ENCODE data around the gene PRRX2.
"Not testable (repeated sequence)": the region's sequence is repeated elsewhere in the genome, so short reads cannot be mapped to it uniquely, and the experiment has no call there.

PRRX2 gene

DNA sequence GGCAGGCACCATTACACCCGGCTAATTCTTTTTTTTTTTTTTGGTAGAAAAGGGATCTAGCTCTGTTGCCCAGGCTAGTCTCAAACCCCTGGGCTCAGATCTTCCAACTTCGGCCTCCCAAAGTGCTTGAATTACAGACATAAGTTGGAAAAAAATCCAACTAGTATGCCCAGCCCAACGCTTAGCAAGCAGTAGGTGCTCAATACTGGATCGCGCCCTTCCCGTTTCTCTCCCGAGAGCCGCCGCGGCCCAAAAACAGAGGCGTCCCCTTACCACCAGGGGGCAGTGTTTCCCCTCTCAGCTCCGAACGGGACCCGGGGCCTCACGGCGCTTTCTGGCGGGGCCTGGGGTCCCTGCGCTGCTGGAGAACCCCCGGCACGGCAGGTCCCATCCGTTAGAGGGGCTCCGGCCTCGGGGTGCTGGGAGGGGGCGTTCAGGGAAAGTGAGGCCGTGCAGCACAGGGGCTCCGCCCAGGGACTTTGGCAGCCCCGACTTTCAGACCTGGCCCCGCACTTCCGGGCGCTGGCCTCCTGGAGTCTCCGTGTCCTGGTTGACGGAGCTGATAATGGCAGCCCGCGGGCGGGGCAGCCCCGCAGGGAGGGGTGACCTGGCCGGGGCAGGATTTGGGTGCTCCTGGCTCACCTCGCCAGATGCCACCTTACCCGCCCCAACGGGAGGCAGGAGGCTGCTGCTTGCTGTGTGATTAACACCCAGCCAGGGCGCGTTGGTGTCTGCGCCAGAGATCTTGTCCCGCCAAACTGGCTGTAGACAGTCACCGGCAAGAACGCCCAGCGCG is 72.2 kb downstream of the PRRX2 start:
- peak; percentile 77 for DNase-seq

- no peak for DNase-seq
These were observed 74.0 kb downstream of the PRRX2 start for GRCh38 chr9:129739432-129739831.

DNA sequence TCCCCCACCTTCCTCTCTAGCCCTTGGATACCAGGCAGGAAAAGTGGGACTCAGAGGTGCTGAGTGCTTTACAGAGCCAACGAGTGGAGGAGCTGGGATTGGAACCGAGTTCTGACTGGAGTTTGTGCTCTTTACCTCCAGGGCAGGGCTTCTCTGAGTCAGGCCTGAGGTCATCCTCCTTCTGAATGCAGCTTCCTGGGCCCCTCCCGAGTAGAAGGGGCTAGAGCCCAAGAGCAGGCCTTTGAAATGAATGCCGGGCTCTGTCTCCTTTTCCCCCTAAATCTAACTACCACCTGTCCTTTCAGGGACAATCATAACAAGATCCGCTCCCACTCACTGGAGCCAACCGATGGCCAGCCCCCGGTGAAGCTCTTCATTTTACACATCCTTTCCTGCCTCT is 74.7 kb downstream of the PRRX2 start:
- no peak for DNase-seq

GRCh38 chr9:129740666-129741464 is 75.4 kb downstream of the PRRX2 start:
- no peak for DNase-seq

DNA sequence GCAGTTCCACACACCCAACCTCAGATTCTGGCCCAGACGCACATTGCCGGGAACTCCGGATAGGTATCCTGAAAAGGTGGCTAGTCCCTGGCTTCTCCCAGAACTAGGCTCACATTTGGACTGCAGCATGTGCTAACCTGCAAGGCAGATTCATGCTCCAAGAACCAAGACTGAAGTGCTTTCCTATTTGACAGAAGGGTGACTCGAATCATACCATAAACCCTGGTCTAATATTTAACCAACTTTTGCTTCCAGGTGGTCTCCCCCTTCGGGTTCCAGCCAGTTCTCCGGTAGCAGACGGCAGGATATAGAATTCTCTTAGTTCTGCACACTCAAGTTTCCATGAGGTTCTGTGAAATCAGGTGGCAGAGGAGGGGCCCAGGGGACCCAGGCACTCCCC is 79.8 kb downstream of the PRRX2 start:
- no peak for DNase-seq

- peak; percentile 63 for DNase-seq
These were observed 80.8 kb downstream of the PRRX2 start for GRCh38 chr9:129746092-129746777.

GRCh38 chr9:129748249-129748648 is 82.8 kb downstream of the PRRX2 start:
- DNase-seq: no peak

- not testable (repeated sequence) for DNase-seq
These were observed 83.6 kb downstream of the PRRX2 start for GRCh38 chr9:129749052-129749451.

DNA sequence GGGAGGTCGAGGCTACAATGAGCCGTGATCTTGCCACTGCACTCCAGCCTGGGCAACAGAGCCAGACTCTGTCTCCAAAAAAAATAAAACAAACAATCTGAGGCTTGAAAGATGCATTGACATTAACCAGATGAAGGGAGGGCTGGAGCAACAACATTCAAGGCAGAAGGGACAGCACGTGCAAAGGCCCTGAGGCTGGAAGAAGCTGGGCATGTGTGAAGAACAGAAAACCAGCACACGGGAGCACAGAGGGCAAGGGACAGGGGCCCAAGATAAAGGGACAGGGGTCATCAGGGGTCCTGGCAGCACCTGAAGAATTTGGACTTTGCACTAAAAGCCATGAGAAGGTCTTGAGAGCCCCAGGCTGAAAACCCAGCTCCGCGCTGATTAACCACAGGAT is 84.1 kb downstream of the PRRX2 start:
- no peak for DNase-seq

GRCh38 chr9:129750013-129750638 is 84.7 kb downstream of the PRRX2 start:
- DNase-seq: peak; percentile 86

GRCh38 chr9:129751841-129752801 is 86.7 kb downstream of the PRRX2 start:
- no peak for DNase-seq

DNA sequence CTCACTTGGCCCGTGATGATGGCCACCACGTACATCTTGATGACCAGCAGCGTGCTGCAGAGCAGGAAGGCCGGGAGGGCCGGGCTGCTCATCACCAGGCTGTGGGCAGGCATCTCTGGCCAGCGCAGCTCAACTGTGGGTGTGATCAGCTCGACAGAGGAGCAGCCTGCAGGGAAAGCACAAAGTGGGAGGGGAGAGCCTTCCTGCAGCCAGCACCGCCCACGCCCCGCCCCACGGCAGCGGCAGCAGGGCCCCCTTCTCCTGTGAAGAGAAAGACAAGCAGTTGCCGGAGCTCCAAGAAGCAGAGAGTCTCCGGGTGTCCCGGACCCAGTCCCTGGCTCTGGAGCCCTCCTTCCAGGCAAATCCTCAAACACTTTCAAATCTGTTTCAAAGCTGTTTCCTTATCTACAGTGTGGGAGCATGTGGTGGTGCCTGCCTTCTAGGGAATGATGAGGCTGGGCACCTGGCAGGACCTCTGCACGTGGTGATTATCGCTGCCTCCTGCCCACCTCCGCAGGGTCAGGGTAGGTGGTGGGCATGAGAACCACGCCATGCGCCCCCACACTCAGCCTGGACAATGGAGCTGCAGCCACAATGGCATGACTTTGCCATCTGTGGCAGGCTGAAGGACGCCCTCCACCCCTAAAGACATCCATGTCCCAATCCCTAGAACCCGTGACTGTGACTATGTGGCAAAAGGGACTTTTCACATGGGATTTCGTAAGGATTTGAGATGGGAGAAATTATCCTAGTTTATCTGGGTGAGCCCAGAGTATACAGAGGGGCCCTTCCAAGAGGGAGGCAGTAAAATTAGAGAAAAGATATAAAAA is 87.7 kb downstream of the PRRX2 start, which contains the start of gene PTGES:
Gene PTGES (minus strand): TSS at position 143 of the 830 bp plus-strand sequence. CDS start 30 bp downstream, at position 113.
- DNase-seq: peak; percentile 84

DNA sequence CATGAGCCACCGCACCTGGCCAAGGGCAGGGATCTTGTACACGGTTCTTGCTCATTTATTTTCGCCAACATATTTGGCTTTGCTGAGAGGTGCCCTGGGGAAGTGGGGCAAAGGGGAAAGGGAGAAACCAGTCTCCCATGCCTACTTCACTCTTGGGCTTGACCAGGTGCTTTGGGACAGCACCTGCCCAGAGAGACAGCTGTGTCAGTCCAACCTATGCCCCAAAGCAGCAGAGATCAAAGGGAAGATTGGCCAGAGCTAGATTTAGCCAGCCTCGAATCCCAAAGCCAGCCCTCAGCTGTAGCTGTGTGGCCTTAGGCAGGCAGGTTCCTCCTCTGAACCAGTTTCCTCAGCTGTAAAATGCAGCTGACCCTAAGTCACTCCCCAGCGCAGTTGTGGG is 89.7 kb downstream of the PRRX2 start:
- DNase-seq: no peak

DNA sequence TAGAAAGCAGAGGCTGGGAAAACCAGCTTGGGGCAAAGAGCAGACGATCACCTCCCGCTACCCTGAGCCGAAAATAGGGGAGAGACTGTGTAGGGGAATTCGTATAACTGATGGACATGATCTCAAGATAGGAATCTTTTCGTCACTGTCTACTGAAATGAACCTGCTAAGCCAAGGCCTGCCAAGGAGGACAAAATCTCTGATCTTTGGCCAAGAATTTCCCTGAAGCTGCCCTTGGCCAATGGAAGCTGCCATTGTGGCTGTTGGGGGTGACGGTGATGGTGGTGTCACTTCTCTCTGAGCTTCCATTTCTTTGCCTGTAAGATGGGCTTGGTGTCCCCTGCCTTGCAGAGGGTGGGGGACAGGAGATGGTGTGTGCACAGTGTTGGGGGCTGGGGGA is 90.7 kb downstream of the PRRX2 start:
- no peak for DNase-seq

- DNase-seq: no peak
These were observed 91.6 kb downstream of the PRRX2 start for GRCh38 chr9:129757045-129757444.

GRCh38 chr9:129759319-129759718 is 93.9 kb downstream of the PRRX2 start:
- DNase-seq: no peak

DNA sequence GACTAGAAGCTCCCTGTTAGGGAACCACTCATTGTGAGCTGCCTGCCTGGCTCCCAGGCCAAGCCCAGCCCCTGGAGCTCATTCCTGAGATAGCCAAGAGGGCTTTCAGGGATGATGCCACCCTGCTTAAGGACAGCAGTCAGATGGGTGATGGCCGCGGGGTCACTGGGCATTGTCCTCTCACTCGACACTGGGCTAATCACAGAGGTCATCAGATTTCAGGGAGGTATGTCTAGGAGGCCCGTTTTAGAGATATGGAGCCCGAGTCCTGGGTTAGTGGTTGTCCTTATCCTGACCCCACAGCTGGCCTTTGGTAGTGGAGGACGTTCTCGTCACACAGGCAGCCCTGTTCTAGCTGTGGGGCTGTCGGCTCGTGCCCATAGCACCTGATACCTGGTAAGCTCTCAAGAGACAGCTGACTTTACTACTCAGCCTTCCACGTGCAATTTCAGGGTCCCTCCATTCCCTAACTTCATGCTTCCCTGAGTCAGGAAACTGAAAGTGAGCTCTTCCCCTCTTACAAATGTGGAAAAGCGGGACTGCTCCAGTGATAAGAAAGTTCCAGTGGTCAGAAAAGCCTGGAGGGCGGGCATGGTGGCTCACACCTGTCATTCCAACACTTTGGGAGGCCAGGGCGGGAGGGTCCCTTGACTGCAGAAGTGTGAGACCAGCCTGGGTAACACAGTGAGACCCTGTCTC is 94.5 kb downstream of the PRRX2 start:
- no peak for DNase-seq

DNA sequence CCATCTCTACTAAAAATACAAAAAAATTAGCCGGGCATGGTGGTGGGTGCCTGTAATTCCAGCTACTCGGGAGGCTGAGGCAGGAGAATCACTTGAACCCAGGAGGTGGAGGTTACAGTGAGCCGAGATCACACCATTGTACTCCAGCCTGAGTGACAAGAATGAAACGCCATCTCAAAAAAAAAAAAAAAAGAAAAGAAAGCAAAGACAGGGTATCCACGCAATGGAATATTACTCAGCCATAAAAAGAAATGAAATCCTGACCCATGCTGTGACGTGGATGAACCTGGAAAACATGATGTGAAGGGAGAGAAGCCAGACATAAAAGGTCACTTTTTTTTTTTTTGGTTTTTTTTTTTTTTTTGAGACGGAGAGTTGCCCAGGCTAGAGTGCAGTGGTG is 95.3 kb downstream of the PRRX2 start:
- DNase-seq: not testable (repeated sequence)

GRCh38 chr9:129761293-129761900 is 96.0 kb downstream of the PRRX2 start:
- peak; percentile 59 for DNase-seq

GRCh38 chr9:129761901-129762369 is 96.5 kb downstream of the PRRX2 start:
- DNase-seq: peak; percentile 88

All from fibroblast of skin of right biceps (primary cell).